Muscle layer of colon (tissue), 2 donors: ENCODE measurements around the gene ACSM4.

Experiments used
- H3K27ac ChIP-seq: one replicate; pipeline ENCODE4 v1.7.0; 2013; ENCODE audit warnings: low read depth, mild to moderate bottlenecking, low read length, moderate library complexity
- H3K27me3 ChIP-seq, 2 donors: one replicate each; pipeline ENCODE4 v1.7.0; 2013; ENCODE audit warnings: low read length in 2 of 2, mild to moderate bottlenecking in 2 of 2; ENCODE audit not compliant: insufficient read depth in 2 of 2, control insufficient read depth in 1 of 2
- H3K36me3 ChIP-seq: one replicate; pipeline ENCODE4 v1.7.0; 2013; ENCODE audit warnings: mild to moderate bottlenecking, low read length; ENCODE audit not compliant: insufficient read depth
- H3K4me1 ChIP-seq: one replicate; pipeline ENCODE4 v1.7.0; 2013; ENCODE audit warnings: mild to moderate bottlenecking, low read length; ENCODE audit not compliant: insufficient read depth
- H3K4me3 ChIP-seq, 2 donors: one replicate each; pipeline ENCODE4 v1.7.0; 2013; ENCODE audit warnings: low read length in 2 of 2, low read depth in 1 of 2, mild to moderate bottlenecking in 1 of 2, moderate library complexity in 1 of 2
- H3K9ac ChIP-seq: one replicate; pipeline ENCODE4 v1.7.0; 2013; ENCODE audit warnings: low read length
- H3K9me3 ChIP-seq: one replicate; pipeline ENCODE4 v1.7.0; 2013; ENCODE audit warnings: mild to moderate bottlenecking, low read length
- donor health status: abdominal sarcoma.
- donor health status: Adenocarcinoma of cecum.

Gene ACSM4

DNA sequence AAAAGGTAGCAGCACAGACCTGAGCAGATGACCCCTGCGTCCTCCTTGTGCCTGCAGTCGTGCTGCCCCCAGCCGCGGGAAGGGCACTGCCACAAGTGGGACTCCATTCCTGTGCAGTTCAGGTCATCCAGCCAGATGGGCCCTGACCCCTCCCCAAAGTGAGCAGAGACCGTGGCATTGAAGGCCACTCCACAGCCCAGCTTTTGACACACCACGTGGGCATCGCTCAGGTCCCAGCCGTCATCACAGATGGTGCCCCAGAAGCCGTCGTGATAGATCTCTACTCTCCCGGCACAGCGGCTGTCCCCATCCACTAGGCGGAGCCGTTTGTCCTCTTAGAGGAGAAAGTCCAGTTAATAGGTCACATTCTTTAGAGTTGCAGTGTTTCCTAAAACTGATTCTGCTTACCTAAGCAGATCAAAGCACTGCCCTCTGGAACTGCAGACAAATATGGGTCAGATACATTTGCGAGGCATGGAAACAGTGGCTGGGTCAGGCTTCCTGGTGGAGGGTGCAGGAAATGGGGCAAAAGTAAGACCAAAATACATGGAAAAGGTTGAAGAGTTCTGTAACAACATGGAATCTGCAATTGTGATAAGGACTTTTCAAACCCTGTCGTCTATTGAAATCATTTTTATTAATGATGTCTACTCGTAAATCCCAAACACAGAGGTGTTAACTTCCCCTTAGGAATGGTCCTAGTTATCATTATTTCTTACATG lies 70.7 kb downstream of the ACSM4 start:
- H3K4me1 ChIP-seq = no peaks in the 10 kb centered on the region

DNA sequence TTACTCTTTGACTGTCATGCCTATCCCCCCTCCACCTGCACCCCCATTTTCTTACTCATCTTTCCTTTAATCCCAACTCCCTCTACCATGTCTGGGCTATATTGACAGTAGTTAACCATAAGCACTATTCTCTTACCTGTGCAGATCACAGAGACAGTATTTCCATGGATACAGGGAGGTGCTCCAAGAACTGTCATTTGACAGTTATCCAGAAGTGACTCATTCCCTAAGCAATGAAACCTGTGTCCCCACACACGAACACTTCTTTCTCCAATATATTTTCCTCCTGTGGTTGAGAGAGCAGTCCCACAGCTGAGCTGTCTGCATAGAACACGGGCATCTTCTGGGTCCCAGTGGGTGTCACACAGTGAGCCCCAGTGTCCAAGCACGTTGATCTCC lies 71.3 kb downstream of the ACSM4 start:
- no peak overlapping the region for H3K4me3 ChIP-seq
- no peaks in the 10 kb centered on the region for H3K36me3 ChIP-seq
- H3K4me1 ChIP-seq = no peaks in the 10 kb centered on the region
- no peaks in the 10 kb centered on the region for H3K27me3 ChIP-seq
- H3K27ac ChIP-seq = no peak overlapping the region
- no peak overlapping the region for H3K9ac ChIP-seq
- H3K9me3 ChIP-seq = no peaks in the 10 kb centered on the region

More for the DNA sequence above, 70.7 kb downstream of the ACSM4 start:
- no peaks in the 10 kb centered on the region for H3K36me3 ChIP-seq
- H3K27me3 ChIP-seq = no peaks in the 10 kb centered on the region
- H3K9ac ChIP-seq = no peak overlapping the region
- H3K9me3 ChIP-seq = no peaks in the 10 kb centered on the region
- no peak overlapping the region for H3K27ac ChIP-seq
- no peak overlapping the region for H3K4me3 ChIP-seq

DNA sequence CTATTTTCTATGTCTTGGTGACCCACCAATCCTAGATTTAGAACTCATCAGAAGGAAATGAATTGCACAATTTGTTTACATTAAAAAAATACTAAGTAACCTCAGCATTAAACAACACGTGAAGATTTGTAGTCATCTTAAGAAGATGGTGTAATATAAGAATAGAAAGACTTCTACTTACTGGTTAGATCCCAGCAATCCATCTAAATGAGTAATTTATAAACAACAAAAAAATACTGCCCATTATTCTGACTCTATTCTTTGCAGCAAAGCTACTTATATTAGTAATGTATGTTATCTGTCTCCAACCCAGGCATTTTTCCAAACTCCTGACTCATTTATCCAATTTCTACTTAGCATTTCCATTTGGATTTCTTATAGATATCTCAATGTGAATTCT lies 72.3 kb downstream of the ACSM4 start:
- Histone ChIP-seq H3K27ac (no peak overlapping the region), H3K36me3 (no peaks in the 10 kb centered on the region), H3K9ac (no peak overlapping the region), H3K4me3 (no peak overlapping the region), H3K9me3 (no peaks in the 10 kb centered on the region), H3K4me1 (no peaks in the 10 kb centered on the region), H3K27me3 (no peaks in the 10 kb centered on the region)
